CD14-positive monocyte (primary cell): ENCODE measurements around the gene PFDN4. TPM values are rescaled to one million over a fixed set of nuclear protein-coding genes. Genes with fewer than 3 reads are reported as not detected.

ENCODE experiments used
- DNase-seq, 3 donors: peaks; one replicate each; pipeline ENCODE4 v3.0.0-alpha.2; 2011 to 2022
- H2AFZ ChIP-seq: 2 replicates; pipeline ENCODE4 v1.6.0; 2012; ENCODE audit warnings: mild to moderate bottlenecking, low read depth, low read length, inconsistent platforms; ENCODE audit not compliant: insufficient read depth, poor library complexity, severe bottlenecking
- H3K27ac ChIP-seq, 2 donors: 1 replicate in 1 of 2; 2 replicates in 1 of 2; pipeline ENCODE4 v1.5.1; 2012 to 2013; ENCODE audit warnings: low read length in 2 of 2, control low read depth in 1 of 2, inconsistent platforms in 1 of 2, low read depth in 1 of 2, mild to moderate bottlenecking in 1 of 2
- H3K27me3 ChIP-seq, 2 donors: one replicate each; pipeline versions ENCODE4 v1.6.0 to v1.6.1; 2011 to 2013; ENCODE audit warnings: low read length in 2 of 2; ENCODE audit not compliant: control insufficient read depth in 2 of 2, insufficient read depth in 2 of 2
- H3K36me3 ChIP-seq, 2 donors: replicated peaks in 1 of 2; 1 replicate in 1 of 2; 2 replicates in 1 of 2; pipeline versions ENCODE4 v1.5.1 to v1.6.1; 2012 to 2013; ENCODE audit warnings: low read length in 2 of 2, control low read depth in 1 of 2, inconsistent platforms in 1 of 2, mild to moderate bottlenecking in 1 of 2; ENCODE audit not compliant: insufficient read depth in 2 of 2, control insufficient read depth in 1 of 2
- H3K4me1 ChIP-seq, 2 donors: 1 replicate in 1 of 2; 2 replicates in 1 of 2; pipeline versions ENCODE4 v1.5.1 to v1.6.1; 2012 to 2013; ENCODE audit warnings: low read length in 2 of 2, control low read depth in 1 of 2, inconsistent platforms in 1 of 2, mild to moderate bottlenecking in 1 of 2, moderate library complexity in 1 of 2; ENCODE audit not compliant: insufficient read depth in 2 of 2, control insufficient read depth in 1 of 2
- H3K4me2 ChIP-seq: replicated peaks from 2 replicates; pipeline ENCODE3; 2012; ENCODE audit warnings: low read length, moderate library complexity, mild to moderate bottlenecking; ENCODE audit not compliant: poor library complexity, severe bottlenecking; ENCODE audit errors: extremely low read depth
- H3K4me3 ChIP-seq, 3 experiments: fragments of 200-600 bp in 1 of 3; sonication (generic) in 1 of 3; replicated peaks in 1 of 3; 1 replicate in 2 of 3; 2 replicates in 1 of 3; pipeline ENCODE4 v1.5.1; 2011 to 2013; ENCODE audit warnings: low read length in 3 of 3, mild to moderate bottlenecking in 3 of 3, control low read depth in 2 of 3, low read depth in 2 of 3, inconsistent platforms in 1 of 3, moderate library complexity in 1 of 3
- H3K79me2 ChIP-seq: 2 replicates; pipeline ENCODE4 v1.6.0; 2012; ENCODE audit warnings: mild to moderate bottlenecking, control low read depth, inconsistent platforms, low read length, moderate library complexity; ENCODE audit not compliant: insufficient read depth
- H3K9ac ChIP-seq: 2 replicates; pipeline ENCODE4 v1.6.0; 2017; ENCODE audit warnings: low read length, mild to moderate bottlenecking; ENCODE audit not compliant: insufficient read depth, poor library complexity, severe bottlenecking
- H3K9me3 ChIP-seq, 2 donors: replicated peaks in 1 of 2; 1 replicate in 1 of 2; 2 replicates in 1 of 2; pipeline versions ENCODE4 v1.5.1 to v1.6.1; 2012 to 2013; ENCODE audit warnings: low read length in 2 of 2, control low read depth in 1 of 2; ENCODE audit not compliant: control insufficient read depth in 1 of 2, insufficient read depth in 1 of 2
- H4K20me1 ChIP-seq: 2 replicates; pipeline ENCODE4 v1.6.0; 2012; ENCODE audit warnings: mild to moderate bottlenecking, low read length, control low read depth, moderate library complexity; ENCODE audit not compliant: insufficient read depth
- H3K27ac Mint-ChIP-seq, 7 donors: one replicate each; pipeline ENCODE4 v1.8.0; 2020; ENCODE audit warnings: mild to moderate bottlenecking in 7 of 7, mixed read lengths in 7 of 7, moderate library complexity in 6 of 7, inconsistent platforms in 2 of 7
- H3K27me3 Mint-ChIP-seq, 3 donors: one replicate each; pipeline ENCODE4 v1.8.0; 2021 to 2022; ENCODE audit warnings: low read depth in 3 of 3, mild to moderate bottlenecking in 3 of 3, mixed read lengths in 3 of 3, moderate library complexity in 3 of 3, inconsistent platforms in 1 of 3
- H3K36me3 Mint-ChIP-seq, 2 donors: one replicate each; pipeline ENCODE4 v1.8.0; 2020; ENCODE audit warnings: mixed read lengths in 2 of 2, inconsistent platforms in 1 of 2, mild to moderate bottlenecking in 1 of 2
- H3K4me1 Mint-ChIP-seq: one replicate; pipeline ENCODE4 v1.8.0; 2020; ENCODE audit warnings: mild to moderate bottlenecking, mixed read lengths
- H3K4me3 Mint-ChIP-seq, 2 donors: one replicate each; pipeline ENCODE4 v1.8.0; 2020; ENCODE audit warnings: mild to moderate bottlenecking in 2 of 2, mixed read lengths in 2 of 2, moderate library complexity in 1 of 2
- H3K9me3 Mint-ChIP-seq, 7 donors: one replicate each; pipeline ENCODE4 v1.8.0; 2020 to 2022; ENCODE audit warnings: mixed read lengths in 7 of 7, mild to moderate bottlenecking in 6 of 7, moderate library complexity in 6 of 7, inconsistent platforms in 2 of 7
- CTCF ChIP-seq: fragments of 200-600 bp; IDR thresholded peaks from one replicate; pipeline ENCODE4 v1.8.0; 2022; ENCODE audit warnings: antibody characterized with exemption, mild to moderate bottlenecking
- WGBS: methylation state at CpG from one replicate; pipeline ENCODE4 v1.1.5; 2013; ENCODE audit warnings: missing lambda C conversion rate; ENCODE audit not compliant: insufficient coverage; 5-methylcytosine and 5-hydroxymethylcytosine counted together
- intact Hi-C, 2 donors: fragments of 100-400 bp; cut with micrococcal nuclease; formaldehyde crosslinking; loops; one replicate each; pipeline versions ENCODE4 v1.15.0 to v1.15.1; 2023
- polyA plus RNA-seq, 3 donors: library from polyadenylated mRNA; depleted of rRNA in 1 of 3; unstranded in 2 of 3; stranded (reverse) in 1 of 3; fragments of 300-500 nt in 2 of 3; fragments of >200 nt in 1 of 3; fragmentation: Illumina TruSeq in 2 of 3; gene quantifications; 1 replicate in 2 of 3; 2 replicates in 1 of 3; pipeline ENCODE4 v1.2.3, GENCODE V29; 2012 to 2021

Gene PFDN4
- polyA plus RNA-seq, 3 donors, result 12.6 to 49.0 (median 32.1) TPM

GRCh38 chr20:54158856-54159418, 49.0 kb upstream of the PFDN4 start:
- Histone ChIP-seq H3K27ac (no peak overlapping the region), H3K4me1 (no peaks in the 10 kb centered on the region), H4K20me1 (no peaks in the 10 kb centered on the region), H3K9ac (no peak overlapping the region), H2AFZ (no peak overlapping the region), H3K4me3 (no peak overlapping the region), H3K79me2 (no peaks in the 10 kb centered on the region), H3K36me3 (no peaks in the 10 kb centered on the region), H3K27me3 (peaks cover 7 to 9% of the 10 kb centered on the region in 2 donors), H3K4me2 (no peak overlapping the region), H3K9me3 (no peaks in the 10 kb centered on the region)
- no peak overlapping the region for H3K4me3 Mint-ChIP-seq
- H3K27ac Mint-ChIP-seq, result no peak overlapping the region
- H3K27me3 Mint-ChIP-seq, result peaks cover 15 to 24% (median 20%) of the 10 kb centered on the region in 3 donors
- no peaks in the 10 kb centered on the region for H3K4me1 Mint-ChIP-seq
- intact Hi-C loops, result no loop called here
- no peak for DNase-seq
- no peak for TF ChIP-seq CTCF
- WGBS, result no CpG with 5 or more reads among the region's 8 CpGs
- H3K36me3 Mint-ChIP-seq, result no peaks in the 10 kb centered on the region
- no peaks in the 10 kb centered on the region for H3K9me3 Mint-ChIP-seq

GRCh38 chr20:54160065-54161007, 47.6 kb upstream of the PFDN4 start:
- H3K79me2 ChIP-seq, result no peaks in the 10 kb centered on the region
- H3K27ac Mint-ChIP-seq, result no peak overlapping the region
- no peak overlapping the region for H3K4me3 ChIP-seq
- H2AFZ ChIP-seq, result no peak overlapping the region
- H3K27ac ChIP-seq, result no peak overlapping the region
- no peaks in the 10 kb centered on the region for H3K36me3 Mint-ChIP-seq
- H3K9me3 ChIP-seq, result no peaks in the 10 kb centered on the region
- no peak overlapping the region for H3K4me3 Mint-ChIP-seq
- no peaks in the 10 kb centered on the region for H3K36me3 ChIP-seq
- 93% methylated on average over 4 of the region's 7 CpGs for WGBS
- no peaks in the 10 kb centered on the region for H4K20me1 ChIP-seq
- intact Hi-C loops, result no loop called here
- no peak for TF ChIP-seq CTCF
- peaks cover 13 to 34% (median 19%) of the 10 kb centered on the region in 3 donors for H3K27me3 Mint-ChIP-seq
- no peaks in the 10 kb centered on the region for H3K9me3 Mint-ChIP-seq
- H3K4me1 Mint-ChIP-seq, result no peaks in the 10 kb centered on the region
- H3K4me1 ChIP-seq, result no peaks in the 10 kb centered on the region
- no peak overlapping the region for H3K4me2 ChIP-seq
- H3K27me3 ChIP-seq, result peaks cover 7 to 9% of the 10 kb centered on the region in 2 donors
- no peak for DNase-seq
- no peak overlapping the region for H3K9ac ChIP-seq
